HG03039 (cell line): Measurements from ENCODE around the gene ABLIM2.

Source experiments
- ATAC-seq: cut with Tn5 transposase; IDR thresholded peaks from one replicate; pipeline ENCODE4 v1.9.1; 2021; ENCODE audit warnings: mild to moderate bottlenecking, moderate library complexity; ENCODE audit not compliant: unreplicated experiment

Gene ABLIM2

DNA sequence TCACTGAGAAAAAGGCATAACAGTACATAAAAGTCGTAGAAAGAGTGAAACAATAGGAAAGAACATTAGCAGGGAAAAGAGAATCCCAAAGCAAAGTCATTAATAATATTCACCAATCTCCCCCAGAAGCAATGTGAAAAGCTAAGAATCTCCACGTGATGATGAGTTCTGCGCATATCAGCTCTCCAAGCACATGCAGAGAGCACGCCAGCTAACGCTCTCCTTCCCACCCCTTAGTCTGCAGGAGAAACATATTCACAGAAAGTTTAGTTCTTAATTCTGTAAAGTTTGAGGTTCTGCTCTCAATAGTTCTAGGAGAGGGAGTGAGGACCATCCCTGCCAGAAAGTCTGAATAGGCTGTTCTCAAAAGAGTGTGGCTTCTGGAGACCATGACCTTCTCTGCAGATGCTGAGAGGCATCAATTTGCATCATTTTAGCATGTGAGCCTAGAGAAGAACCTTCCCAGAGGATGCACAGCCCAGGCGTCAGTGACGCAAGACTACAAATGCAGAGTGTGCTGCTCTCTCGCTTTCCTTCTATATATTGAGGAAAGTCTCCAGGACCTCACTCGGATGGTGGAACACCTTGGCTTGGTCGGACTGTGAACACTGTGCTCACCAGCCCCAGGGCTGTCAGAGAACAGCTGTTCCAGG, 167.7 kb downstream of the ABLIM2 start:
- ATAC-seq: no peak

DNA sequence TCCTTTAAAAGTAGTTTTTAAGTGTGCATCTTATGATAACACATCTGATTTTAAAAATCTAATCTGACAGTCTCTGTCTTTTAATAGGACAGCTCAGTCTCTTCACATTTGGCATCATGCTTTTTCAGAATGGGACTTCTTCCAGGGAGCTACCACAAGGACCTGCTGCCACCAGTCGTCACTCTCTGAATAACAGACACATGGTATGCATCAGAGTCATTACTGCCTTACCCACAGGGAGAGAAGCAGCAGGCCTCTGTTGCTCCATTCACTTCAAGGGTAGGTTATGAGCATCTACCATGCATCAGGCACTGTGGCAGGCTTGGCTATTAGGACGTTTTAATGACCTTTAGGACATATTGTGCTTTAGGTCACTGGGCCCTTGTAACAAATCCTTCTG, 169.0 kb downstream of the ABLIM2 start:
- no peak for ATAC-seq

DNA sequence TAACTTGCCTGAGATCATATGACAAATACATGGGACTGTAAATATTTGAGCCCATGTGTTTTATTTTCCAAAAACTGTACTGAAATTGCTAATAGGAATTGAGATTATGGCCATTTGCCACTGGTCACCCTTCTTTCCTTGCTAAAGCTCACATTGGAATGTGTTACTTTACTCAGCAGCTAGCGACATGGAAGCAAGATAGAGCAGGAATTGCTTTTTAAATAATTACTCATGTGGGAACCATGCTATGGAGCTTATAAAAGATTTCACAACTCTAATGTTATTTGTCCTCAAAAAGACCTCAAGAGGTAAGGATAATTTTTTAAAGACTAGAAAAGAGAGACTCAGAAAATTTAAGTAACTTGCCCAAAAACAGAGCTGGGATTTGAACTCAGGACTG, 170.2 kb downstream of the ABLIM2 start:
- no peak for ATAC-seq

DNA sequence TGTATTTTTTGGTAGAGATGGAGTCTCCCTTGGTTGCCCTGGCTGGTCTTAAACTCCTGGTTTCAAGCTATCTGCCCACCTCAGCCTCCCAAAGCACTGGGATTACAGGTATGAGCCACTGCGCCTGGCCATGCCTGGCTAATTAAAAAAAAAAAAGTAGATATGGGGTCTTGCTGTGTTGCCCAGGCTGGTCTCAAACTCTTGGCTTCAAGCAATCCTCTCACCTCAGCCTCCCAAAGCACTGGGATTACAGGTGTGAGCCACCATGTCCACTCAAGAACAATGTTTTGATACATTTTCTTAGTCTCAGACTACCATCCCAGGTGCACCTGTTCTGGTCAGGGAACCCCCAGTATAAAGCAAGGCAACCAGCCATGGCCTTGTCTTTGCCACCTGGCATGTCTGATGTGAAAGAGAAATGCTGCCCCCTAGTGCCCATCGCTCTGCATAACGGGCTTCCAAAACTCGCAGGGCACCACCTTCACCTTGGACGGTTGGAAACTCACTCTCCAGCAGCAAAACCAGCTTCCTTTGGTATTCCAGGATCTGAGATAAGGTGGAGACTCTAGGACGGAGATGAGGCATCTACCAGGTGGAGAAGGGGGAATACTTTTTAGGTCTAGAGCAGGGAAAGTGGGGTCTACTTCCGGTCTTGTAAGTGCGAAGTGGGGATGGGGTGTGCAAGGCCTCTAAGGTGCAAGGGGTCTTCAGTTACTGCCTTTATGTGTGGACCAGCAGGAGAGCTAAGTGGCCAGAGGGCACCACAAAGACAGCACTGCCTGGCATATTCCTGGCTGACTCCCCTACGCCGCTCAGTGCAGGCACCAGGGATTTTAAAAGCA, 171.2 kb downstream of the ABLIM2 start:
- ATAC-seq: peak; percentile 61

DNA sequence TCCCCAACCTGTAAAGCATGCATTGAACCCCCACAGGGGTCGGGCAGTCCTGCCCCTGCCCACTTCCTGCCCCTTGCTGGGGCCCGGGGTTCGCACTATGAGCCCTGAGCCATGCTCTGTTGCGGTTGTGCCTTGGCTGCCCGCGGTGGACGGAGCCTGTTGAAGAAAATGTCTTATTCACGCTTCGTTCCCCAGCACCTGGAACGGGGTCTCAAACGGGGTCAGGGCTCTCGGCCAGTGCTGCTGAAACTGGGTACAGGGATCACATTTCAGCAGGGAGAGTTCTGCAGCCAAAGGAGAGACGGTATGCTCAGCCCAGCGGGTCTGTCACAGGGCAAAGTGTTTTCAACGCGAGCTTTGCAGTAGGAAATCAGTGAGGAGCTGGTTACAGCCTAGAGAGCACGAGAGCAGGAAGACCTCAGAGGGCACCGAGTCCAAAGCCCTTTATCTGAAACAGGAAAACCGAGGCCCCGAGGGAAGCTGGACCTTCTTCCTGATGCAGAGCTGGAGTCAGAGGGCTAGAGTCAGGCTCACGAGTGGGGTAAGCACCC, 172.6 kb downstream of the ABLIM2 start:
- ATAC-seq: no peak

DNA sequence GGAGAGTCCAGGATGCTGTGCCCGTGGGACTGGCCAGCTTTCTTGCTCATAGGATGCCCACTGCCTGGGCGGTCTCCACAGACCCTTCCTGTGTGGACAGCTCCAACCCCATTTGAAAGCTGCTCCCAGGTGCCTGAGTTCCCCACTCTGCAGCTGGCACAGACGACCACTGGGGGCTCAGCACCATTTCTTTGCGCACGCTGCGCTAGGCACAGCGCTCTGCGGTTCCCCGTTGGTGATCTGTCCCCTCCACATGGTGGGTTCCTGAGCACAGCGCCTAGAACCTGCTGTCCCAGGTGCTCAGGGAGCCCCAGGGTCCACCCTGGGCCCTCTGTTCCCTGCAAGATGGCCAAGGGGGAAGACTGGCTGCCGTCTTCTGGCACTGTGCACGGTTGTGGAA, 173.5 kb downstream of the ABLIM2 start:
- no peak for ATAC-seq

DNA sequence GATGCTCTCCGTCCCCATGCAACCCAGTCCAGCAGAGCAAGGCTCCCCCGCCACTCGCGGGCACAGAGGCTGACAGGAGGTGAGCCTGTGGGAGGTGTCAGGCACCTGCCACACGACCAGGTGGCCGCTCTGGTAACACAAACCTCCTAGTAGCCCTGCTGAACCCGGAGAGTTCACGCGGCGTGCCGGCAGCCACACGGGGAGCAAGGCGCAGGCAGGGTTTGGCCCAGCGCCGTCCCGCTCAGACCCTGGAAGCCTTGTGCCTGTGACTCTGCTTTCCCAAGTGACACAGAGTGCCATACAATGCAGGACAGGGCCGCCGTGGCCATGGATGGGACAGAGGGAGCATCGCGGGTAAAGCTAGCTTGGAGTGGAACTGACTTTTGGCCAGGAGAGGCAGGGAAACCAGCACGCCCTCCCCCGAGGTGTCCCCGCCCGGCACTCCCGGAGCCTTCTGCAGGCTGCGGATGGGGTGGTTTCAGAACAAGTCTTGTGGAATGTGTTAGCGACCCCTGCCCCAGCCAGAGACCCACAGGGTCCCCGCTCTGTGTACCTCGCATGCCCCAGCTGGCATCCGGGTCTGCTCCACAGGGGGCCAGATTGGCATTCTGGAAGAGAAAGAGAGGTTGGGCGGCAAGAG, 174.2 kb downstream of the ABLIM2 start:
- ATAC-seq: no peak

DNA sequence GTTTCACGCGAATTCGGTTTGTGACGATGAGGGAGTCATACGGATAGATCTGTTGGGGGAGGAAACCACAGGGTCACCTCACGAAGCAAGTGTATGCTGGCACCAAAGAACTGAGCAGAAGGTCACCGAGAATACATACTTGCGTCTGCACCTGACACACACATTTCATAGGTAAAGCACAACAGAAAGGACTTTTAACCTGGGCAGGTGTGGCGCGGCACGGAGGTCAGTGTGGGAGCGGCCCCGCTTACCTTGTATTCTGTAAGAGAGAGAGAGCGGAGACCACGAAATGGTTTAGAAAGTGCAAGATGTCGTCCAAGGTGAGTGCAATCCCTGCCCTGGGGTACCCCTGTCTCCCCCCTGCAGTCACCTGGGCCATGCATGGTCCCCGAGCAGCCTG, 175.3 kb downstream of the ABLIM2 start:
- no peak for ATAC-seq

DNA sequence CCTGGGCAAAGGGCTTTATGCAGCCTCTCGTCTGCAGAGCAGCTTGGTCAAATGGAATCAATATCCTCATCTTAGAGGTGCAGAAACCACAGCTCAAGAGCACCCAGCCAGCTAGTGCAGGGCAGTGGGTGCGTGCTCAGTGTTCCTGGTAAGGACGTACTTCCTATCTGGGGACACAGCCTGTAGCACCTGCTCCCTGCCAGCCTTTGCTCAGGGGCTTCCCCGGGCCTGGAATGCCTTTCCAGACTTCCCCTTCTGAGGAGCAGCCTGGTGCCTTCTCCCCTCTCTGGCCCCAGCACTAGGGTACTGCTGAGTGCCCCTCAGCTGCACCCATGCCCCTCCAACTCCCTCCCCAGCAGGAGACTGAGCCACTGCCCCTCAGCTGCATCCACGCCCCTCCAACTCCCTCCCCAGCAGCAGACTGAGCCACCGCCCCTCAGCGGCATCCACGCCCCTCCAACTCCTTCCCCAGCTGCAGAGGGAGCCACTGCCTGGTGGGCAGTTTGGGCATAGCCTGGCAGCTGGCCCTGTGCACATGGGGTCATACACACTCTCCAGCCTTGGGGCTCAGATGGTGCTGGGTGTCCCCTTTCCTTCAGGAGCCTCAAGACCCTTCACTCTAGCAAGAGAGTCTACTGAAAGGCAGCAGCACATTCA, 176.7 kb downstream of the ABLIM2 start:
- ATAC-seq: no peak

DNA sequence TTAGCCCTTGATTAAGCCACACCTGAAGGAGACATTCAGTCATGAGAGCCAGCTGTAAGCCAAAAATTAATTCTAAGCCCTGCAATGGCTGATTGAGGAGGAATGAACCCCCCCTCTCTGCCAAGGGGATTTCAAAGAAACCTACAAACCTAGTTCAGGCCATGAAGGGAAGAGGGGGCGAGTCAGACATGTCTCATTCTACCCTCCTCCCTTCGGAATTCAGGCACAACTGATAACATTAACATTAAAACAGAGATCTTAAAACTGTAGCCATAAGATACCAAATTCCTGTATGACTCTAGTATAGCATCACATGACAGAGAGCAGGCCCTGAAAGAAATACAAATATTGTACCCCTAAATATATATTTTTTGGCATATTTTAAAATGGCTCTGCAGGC, 178.6 kb downstream of the ABLIM2 start:
- ATAC-seq: no peak

DNA sequence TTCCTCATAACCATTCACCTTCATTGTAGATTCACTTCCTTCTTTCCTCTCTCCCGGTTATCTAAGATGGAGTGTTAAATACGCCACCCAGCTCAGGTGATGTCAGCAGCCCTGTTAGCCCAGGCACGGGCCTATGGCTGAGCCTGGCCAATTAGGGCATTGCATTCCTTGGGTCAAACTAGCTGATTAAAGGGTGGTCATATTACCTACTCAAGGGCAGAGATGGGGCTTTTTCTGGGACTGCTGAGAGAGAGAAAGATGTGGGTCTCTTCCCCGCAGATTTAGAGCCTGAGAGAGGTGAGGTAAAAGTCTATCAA, 179.0 kb downstream of the ABLIM2 start:
- ATAC-seq: no peak

DNA sequence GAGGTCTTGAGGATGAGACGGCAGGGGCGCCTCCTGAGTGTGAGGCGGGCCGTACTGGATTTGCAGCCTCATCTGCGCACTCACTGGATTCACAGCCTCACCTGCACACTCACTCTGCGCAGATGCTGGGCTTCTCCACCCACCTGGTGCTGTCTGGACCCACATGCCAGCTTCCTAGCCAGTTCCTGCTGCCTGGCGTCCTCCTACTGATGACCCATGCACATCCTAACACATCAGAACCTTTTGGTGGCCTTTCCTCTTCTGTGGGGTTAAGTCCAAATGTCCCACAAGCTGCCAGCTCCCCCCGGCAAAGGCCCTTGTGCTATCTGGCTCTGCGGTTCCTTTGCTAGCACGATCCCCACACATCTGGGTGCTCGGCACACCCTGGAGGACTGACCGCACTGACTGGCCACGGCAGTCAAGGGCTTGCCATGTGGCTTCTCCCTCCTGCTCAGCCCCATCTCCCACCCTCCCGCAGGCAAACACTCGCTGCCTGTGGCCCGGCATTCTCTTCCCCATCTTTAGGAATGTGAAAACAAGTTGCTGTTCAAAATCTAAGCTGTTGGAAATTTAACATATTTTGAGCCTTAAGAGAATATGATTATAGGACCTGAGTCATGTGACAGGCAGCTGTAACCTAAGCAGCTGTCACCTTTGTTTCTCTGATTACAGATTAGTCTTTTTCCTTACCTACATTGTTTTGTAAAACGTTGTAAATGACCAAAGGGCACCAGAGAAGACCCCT, 179.5 kb downstream of the ABLIM2 start:
- ATAC-seq: no peak

DNA sequence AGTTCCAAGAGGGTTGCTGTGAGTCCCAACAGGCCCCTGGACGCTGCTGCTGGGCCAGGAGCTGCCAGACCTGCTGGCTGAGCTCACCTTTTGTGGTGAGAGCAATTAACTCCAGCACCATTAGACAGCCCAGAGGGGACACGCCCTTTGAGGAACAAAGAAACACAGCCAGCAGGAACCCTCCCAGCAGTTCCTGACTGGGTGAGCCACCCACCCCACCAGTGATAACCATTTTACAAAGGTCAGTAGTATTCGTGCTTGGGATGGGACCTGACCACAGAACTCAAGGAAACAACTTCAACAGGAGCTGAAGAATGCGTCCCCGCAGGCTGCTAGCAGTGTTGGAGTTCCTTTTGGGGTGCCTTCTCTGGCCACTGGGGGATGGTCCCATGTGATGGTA, 180.1 kb downstream of the ABLIM2 start:
- no peak for ATAC-seq

DNA sequence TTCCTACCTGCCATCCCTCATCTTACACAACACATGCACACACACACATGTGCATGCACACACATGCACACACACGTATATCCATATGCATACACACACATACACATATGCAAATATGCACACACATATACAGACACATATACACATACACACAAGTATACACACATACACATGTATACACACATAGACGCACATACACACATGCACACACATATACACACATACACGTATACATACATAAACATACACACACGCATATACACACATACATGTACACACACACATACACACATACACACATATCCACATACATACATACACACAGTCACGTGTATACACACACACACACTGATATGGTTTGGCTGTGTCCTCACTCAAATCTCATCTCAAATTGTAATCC, 182.0 kb downstream of the ABLIM2 start:
- ATAC-seq: no peak

DNA sequence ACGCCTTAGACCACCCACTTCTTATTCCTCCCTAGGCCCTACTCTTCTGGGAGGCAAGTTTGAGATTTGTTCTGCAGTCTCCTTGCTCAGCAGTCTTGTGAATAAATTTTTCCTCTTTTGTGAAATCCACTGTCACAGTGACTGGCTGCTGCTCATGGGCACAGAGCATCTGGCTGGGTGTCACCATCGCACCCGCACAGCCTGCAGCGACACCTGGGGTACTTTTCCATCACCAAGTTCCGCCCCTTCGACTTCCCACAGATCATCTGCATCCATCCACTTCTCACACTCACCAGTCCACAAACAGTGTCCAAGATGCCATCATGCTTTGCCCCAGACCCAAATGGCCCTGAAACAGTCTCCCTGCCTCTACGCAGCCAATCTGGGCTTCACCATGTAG, 182.6 kb downstream of the ABLIM2 start:
- ATAC-seq: no peak

DNA sequence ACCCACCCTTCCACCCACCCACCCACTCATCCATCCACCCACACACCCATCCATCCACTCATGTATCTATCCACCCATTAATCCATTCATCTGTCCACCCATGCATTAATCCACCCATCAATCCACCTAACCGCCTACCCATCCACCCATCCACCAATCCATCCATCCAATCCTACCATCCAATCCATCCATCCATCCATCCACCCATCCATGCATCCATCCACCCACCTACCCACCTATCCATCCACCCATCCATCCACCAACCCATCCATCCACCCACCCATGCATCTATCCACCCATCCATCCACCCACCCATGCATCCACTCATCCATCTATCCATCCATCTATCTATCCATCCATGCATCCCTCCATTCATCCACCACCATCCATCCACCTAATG, 184.2 kb downstream of the ABLIM2 start:
- ATAC-seq: no peak

DNA sequence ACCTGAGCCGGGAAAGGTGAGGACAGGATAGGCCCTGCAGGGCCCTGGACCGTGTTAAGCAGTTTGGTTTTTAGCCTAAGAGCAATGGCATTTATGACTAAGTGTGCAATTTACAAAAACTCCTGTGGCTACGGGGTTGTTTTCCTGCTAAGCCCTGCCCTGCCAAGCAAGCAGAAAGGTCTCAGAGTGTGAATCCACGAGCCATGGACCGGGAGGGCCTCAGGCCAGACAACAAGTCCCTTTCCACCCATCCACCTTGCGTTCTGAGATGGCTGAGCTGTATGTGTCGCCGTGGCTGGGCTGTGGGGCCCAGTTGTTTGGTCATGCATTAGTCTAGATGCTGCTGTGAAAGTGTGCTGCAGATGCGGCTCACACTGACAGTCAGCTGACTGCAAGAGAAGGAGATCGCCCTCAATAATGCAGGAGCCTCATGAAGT, 185.1 kb downstream of the ABLIM2 start:
- ATAC-seq: no peak

DNA sequence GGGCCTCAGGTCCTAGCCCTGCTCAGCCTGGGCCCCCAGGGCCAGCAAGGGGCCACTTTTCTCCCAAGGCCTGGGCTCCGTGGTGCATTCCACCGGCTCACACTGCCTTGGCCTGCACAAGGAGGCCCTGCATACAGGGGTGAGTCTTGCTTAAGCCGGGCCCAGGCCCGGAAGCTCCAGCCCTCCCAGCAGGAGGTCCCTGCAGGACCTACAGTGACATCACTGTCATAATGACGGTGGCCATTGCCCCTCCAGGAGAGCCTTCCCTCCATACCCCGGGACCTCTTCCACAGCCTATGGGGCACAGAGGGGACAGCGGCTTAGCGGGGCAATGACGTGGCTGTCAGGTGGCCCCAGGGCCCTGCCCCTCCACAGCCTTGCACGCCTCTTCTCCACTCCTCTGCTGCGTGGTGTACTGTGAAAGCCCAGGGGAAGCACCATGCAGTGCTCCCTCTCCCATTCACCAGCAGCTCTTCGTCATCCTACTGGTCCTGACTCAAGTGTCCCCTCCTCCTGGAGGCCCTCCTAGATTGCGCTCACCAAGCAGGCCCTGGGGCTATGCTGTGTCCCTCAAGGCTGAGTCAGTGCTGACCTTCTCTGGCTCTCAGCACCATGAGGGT, 186.6 kb downstream of the ABLIM2 start:
- no peak for ATAC-seq

DNA sequence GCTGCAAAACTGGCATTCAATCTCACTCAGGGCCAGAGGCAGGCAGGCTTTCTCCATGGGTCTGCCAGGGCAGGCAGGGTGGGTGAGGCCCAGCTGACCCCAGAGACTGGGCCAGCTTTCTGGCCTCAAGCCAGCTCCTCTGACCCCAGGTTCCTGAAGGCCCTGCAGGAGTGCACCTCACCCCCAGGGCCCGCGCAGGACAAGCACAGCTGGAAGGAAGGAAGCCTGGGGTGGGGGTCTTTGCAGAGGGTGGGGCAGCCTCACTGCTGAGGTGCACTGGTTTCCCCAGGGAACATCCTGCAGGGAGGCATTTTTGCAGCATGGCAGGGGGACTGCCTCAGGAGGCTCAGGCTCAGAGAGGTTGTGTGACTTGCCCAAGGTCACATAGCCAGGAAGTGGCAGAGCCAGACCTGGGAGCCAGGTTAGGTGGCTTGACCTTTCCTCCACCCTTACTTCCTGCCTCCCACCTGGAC, 187.4 kb downstream of the ABLIM2 start:
- ATAC-seq: no peak

DNA sequence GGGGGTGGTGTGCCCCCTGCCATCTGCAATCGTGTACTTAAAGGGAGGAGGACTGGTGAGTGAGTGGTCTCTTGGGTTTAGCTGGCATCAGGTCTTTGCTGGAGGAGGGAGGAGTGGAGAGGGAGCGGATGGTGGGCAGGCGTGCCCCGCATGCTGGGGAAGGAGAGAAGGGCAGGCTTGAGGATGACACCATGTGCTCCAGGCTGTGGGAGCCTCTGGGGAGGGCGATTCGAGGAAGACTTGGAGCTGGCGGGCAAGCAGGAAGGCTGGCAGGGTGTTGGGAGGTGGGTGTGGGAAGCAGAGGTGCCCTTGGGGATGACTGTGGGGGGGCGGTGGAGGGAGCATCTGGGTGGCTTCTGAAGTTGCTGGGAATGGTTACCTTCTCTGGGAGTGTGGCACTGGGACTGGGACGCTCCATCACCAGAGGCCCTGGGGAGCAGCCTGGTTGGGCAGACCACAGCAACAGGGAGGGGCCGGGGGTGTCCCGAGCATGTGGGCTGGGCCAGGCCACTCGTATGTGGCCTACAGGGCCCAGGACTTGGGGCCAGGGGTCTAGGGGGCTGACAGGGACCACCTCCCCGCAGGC, 188.2 kb downstream of the ABLIM2 start:
- ATAC-seq: no peak
